HG03575 (cell line): ENCODE results near the gene PRKAG2.
"Not testable (repeated sequence)": the region's sequence is repeated elsewhere in the genome, so short reads cannot be mapped to it uniquely, and the experiment has no call there.

ENCODE experiments used
- ATAC-seq: cut with Tn5 transposase; IDR thresholded peaks from one replicate; pipeline ENCODE4 v1.9.1; 2021; ENCODE audit not compliant: unreplicated experiment, insufficient number of reproducible peaks, low FRiP score; ENCODE audit errors: extremely low read depth

Gene PRKAG2

DNA sequence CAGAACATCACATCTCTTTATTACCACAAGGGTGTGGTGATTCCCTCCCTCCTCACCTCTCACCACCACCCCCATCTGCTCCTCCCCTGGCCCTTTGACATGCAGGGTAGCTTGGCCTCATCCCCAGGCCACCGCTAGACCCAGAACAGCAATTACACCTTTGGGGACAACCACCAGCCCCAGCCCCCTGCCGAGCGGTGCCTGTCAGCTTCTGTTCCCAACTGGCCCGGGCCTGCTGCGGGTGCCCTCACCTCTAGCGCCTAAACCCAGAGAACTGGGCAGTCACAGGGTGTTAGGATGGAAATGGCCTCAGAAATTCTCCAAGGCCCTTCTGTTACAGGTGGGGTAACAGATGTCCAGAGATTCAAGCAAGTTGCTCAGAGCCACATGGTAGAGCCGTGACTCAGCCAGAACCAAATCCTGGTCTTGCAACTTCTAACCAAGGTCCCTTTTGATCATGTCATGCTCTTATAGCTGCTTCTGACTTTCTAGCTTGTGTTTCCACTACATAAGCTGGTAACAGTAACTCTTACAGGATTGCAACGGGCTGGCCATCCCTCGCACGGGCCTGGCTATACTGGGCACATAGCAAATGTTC is 78.0 kb downstream of the PRKAG2 start:
- no peak for ATAC-seq

- ATAC-seq: not testable (repeated sequence)
These were observed 79.1 kb downstream of the PRKAG2 start for GRCh38 chr7:151797667-151798307.

- ATAC-seq: no peak
These were observed 79.9 kb downstream of the PRKAG2 start for GRCh38 chr7:151796871-151797537.

GRCh38 chr7:151796091-151796870 is 80.6 kb downstream of the PRKAG2 start:
- ATAC-seq: no peak

DNA sequence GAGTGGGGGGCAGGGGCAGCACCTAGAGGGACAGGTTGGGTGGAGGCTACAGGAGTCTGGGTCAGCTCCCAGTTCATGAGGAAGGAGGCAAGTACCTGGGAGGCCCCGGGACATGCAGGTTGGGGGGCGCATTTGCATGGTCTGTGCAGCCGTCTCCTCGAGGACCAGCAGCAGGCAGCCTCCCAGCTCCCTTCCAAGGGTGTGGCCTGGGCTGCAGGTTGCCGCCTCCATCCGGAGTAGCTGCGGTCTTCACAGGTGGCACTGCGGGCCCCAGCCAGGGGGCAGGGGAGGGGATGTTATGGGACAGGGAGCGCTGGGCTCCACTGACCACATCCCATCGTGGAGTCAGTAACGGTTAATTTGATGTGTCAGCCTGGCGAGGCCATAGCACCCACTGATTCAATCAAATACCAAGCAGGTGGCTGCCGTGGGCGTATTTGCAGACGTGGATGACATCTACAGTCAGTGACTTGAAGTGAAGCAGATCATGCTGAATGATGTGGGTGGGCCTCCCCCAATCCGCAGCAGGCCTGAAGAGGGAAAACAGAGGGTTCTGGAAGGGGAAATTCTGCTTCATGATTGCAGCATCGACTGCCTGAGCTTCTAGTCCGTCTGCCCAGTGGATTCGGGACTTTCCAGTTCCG is 81.6 kb downstream of the PRKAG2 start:
- ATAC-seq: no peak

DNA sequence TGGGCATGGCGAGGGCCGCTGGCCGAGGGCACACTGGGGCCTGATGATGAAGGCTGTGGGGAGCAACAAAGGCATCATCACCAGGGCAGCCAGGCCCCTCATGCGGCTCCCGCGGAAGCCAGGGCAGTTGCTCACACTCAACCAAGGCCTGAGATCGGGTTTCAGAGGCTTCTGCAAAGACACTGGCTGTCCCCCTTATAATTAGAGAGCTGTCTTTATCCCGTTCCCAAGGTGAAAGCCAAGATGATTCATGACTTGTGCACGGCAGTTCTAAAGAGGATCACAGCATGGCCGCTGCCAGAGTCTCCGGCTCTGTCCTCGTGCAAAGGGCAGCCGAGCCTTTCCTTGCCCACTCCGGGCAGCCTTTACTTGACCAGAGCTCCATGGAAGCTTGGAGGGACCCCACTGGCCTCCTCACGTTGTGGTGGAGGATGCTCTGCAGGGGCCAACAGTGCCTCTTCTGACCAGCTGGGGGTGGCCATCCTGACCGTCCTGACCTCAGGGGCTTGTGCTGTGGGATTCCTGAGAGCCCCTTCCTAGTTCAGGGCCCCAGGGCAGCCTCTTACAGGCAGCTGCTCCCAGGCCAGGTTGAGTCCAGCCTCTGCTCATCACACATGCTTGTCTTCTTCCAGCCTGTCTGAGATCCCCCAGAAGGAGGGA is 82.3 kb downstream of the PRKAG2 start:
- no peak for ATAC-seq

GRCh38 chr7:151793991-151794507 is 82.9 kb downstream of the PRKAG2 start:
- ATAC-seq: no peak

GRCh38 chr7:151793531-151793951 is 83.4 kb downstream of the PRKAG2 start:
- no peak for ATAC-seq

DNA sequence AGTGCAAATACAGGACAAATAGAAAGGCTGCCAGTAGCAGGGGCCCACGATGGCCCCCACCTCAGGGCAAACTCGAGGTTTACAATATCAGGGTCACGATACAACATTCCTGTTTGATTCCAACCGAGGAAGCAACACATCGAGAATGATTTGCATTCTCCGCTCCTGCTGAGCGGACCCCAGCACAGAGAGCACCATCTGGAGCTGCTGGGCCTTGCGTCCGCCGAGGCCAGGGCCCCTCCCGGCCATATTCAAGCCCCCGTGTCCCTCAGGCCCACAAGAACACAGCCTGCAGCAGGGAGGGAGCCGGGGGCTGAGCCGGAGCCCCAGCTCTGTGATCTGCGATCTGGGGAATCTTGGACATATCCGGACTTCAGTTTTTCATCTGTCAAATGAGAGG is 84.3 kb downstream of the PRKAG2 start:
- ATAC-seq: no peak

DNA sequence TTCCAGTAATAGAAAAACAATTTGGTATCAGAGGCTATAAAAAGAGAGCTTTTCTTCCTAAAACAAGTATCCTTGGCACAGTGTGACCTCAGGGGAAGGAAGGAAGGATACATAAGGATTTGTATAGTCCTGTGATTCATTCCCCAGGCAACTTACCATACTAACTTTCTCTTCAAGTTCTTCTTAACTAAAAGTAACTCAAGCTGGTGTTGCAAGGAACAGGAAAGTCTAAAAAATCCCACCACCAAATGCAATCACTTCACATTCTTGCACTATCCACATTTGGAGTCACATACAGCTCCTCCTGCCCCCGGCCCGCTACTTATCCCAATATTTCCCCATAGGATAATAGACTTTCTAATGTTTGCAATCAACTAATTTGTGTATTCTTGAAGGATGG is 84.8 kb downstream of the PRKAG2 start:
- no peak for ATAC-seq

DNA sequence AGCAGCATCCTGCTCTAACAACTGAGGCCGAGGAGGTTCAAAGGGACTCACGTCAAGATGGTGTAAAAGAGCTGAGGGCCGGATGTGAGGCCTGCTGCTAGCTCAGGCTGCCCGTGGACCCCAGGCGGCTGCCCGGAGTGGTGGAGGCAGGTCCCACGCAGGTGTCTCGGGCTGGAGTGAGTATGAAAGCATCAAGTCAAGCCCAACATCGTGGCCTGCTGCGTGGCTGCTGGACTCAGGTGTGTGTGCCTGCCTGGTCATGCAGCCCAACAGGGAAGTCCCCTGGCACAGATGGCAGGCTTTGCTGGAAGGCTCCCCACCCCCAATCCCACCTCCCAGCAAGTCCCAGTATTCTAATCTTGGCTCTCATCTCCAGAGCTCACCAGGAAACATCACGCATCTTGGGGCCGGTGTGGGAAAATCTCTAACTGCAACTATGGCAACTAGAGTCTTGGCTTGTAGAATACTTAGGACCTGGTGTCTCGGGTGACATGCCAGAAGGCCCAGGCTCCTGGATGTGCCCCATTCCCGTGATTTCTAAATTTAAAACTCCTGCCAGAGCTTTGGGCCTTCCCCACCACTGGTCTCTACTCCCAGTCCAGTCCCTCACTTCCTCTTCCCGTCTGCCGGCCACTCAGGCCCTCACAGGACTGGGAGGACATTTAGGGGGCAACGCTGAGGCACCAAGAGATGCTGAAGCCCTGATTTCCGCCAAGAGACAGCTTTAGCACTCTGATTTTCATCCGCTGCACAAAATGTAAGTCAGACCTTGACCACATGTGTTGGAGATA is 85.9 kb downstream of the PRKAG2 start:
- no peak for ATAC-seq

DNA sequence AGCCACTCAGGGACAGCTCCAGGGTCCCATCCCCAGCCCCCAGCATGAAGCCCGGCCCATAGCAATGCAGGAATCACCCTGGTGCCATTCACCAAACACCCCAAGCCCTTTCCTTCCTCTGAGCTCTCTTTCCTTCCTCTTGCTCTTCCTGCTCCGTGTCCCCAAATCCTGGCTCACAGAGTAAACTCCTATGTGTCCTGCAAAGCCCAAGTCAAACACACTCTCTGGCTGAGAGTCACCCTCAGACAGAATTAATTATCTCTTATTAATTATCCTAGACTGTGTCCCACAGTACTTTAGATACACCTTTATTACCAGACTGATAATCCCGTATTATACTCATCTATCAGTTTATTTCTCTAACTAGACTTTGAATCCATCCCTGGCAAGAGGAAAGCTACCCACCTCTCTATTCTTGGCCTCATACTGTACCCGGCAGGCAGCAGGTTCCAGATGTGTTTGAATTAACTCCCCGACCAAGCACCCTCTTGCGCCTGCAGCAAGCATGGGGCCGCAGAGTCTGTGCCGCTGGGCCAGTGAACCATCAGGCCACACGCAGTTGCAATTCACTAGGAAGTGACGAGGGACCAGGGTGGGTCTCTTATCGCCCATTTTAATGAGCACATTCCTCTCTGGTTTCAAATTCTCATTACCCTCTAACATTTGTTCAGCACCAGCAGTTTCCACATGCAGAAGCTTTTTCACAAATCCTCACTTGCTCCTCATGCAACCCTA is 86.7 kb downstream of the PRKAG2 start:
- ATAC-seq: no peak

GRCh38 chr7:151789380-151789947 is 87.5 kb downstream of the PRKAG2 start:
- no peak for ATAC-seq

DNA sequence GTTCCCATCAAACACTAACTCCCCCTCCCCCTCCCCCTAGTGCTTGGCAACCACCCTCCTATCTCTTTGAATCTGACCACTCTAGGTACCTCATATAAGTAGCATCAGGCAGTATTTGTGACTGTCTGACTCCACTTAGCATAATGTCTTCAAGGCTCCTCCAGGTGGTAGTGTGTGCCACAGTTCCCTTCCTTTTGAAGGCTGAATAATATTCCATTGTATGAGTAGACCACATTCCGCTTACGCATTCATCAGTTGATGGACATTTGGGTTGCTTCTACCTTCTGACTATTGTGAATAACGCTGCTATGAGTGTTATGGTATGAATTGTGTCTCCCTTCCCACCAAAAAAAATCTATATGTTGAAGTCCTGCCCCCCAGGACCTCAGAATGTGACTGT is 89.6 kb downstream of the PRKAG2 start:
- no peak for ATAC-seq

DNA sequence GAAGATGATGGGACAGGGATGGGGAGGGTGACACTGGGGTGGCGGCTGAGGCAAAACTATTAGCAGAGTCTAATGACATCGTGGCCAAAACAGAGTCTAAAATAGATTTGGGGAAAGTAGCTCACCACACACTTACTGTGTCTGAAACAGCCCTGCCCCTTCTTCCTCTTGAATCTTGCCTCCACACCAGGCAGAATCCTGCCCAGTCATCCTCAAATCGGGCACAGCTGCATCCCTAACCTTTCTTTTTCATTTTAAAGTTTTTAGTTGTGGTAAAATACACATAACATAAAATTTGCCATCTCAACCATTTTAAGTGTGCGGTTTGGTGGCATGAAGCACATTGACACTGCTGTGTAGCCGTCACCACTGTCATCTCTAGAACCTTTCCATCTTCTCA is 90.0 kb downstream of the PRKAG2 start:
- ATAC-seq: no peak

GRCh38 chr7:151786241-151786640 is 90.7 kb downstream of the PRKAG2 start:
- no peak for ATAC-seq

- ATAC-seq: no peak
These were observed 91.3 kb downstream of the PRKAG2 start for GRCh38 chr7:151785681-151785965.
